DOHH2 (cell line): ENCODE data around the gene GREB1L.

Experiments
- CTCF ChIP-seq: fragments of 200-600 bp; sonication (generic); IDR thresholded peaks from one replicate; pipeline ENCODE4 v1.5.1; 2014; ENCODE audit warnings: antibody characterized with exemption, mild to moderate bottlenecking, low read depth, low read length; ENCODE audit not compliant: poor library complexity, severe bottlenecking
- EZH2phosphoT487 ChIP-seq: fragments of 200-600 bp; sonication (generic); IDR thresholded peaks from 2 replicates; pipeline ENCODE4 v1.6.1; 2017; ENCODE audit warnings: borderline replicate concordance, mild to moderate bottlenecking, antibody characterized with exemption, low read length, moderate library complexity, mixed read lengths

- TF ChIP-seq CTCF (no peak), EZH2phosphoT487 (no peak)
Observed at GRCh38 chr18:21389903-21390302, 147.9 kb downstream of the GREB1L start.
